HG03558 (cell line): Measurements from ENCODE around the gene LARP1.
A peak's percentile ranks its signal among the peaks of the same experiment; 100 is the strongest.

Source experiments
- ATAC-seq: cut with Tn5 transposase; IDR thresholded peaks from one replicate; pipeline ENCODE4 v1.9.1; 2021; ENCODE audit warnings: moderate number of reproducible peaks; ENCODE audit not compliant: unreplicated experiment; ENCODE audit errors: extremely low read depth

LARP1 gene

DNA sequence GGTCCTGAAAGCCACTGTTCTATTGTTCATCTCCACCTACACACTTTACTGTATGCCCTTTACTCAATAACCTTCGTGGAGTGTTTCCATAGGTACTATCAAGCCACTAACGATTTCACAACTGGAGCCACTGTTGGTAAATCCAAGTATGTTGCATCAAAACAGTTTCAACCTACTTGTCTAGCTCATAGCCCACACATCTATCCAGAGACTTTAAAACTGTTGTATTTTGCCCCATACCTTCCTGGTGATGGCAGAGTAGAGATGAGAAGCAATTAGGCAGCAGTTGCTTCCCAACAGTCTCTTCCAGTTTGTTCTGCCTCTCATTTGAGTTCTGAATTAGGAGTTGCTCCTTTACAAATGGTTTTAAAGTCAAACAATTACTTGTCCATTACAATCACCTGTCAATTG lies 94.6 kb downstream of the LARP1 start:
- ATAC-seq, result no peak

DNA sequence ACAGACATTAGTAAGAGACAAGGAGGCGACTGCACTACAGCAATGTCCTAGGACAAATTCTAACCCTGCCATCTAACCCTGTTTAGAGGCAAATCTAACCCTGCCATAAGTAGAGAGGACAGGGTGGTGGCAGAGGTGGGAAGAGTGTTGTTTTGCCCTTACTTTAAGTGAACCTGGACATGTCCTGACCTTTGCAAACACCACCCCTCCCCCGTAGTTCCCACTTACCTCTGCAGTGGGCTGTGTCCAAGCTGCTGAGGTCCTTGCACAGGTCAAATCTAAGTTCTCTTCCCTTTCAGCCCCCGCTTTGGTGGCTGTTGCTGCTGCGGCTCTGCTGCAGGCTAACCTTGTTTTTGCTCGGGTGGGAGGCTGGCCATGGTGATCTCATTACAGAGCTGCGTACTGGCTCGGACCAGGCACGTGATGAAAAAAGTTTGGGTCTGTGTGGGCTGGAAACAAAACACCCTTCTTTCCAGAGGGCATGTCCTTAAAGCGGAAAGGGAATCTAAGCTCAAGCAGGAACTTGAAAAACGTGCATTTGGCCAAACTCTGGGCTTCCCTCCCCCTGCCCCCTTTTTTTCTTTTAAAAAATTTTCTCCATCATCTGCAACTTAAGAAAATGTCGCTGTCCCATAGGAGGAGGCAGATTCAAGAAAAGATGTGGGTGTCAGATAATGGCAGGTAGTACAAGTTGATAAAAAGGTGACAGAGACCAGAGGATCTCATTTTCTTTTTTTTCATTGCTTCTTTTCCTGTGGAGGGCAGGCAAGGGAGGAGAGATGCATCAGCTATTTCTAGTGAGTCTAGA lies 95.3 kb downstream of the LARP1 start, which contains the start of gene FAXDC2:
FAXDC2 (minus strand) TSS at position 349 of the 808 bp plus-strand sequence. CDS start 12,425 bp downstream, outside the sequence.
- no peak for ATAC-seq

DNA sequence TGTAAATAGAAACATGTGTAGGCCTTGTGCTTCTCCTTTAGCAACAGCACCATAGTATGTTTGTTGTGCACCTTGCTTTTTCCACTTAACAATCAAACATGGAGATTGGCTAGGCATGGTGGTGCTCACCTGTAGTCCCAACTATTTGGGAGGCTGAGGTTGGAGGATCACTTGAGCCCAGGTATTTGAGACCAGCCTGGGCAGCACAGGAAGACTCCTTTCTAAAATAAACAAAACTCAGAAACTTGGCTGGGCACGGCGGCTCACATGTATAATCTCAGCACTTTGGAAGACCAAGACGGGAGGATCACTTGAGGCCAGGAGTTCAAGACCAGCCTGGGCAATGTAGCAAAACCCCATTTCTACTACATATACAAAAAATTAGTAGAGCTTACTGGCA lies 96.2 kb downstream of the LARP1 start:
- ATAC-seq, result no peak

DNA sequence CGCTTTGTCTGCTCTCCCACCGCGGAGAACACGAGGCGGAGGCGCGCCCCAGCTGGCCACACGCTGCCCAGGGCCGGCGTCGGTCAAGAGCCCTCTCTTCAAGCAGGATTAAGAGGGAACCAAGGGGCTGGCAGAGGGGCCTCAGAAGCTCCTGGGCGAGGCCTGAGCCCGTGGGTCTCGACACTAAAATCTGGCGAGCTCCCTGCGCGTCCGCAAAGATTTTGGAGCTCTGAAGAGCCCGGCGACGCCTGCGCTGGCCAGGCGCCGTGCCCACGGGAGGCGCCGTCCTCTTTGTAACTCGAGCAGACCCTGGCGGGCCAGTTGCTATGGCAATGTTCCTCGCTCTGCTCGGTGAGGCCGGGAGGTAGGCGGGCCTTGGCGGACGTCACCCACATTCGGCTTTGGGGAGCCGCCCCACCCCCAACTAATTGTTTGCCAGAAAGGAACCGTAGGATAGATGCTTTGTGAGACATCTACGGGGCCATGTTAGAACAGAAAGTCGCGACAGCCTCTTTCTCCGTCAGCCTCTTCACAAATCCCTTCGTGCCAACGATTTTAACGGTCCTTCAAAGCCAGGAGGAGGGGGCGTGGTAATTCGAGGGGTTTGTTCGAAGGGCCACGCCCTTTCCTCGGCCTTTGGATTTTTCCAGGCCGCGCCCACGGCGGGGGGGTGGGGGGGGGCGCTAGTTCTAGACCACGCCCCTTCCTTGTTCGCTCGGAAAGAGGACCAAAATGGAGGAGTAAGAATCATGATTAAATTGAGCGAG lies 102.5 kb downstream of the LARP1 start:
- peak; percentile 42 for ATAC-seq

DNA sequence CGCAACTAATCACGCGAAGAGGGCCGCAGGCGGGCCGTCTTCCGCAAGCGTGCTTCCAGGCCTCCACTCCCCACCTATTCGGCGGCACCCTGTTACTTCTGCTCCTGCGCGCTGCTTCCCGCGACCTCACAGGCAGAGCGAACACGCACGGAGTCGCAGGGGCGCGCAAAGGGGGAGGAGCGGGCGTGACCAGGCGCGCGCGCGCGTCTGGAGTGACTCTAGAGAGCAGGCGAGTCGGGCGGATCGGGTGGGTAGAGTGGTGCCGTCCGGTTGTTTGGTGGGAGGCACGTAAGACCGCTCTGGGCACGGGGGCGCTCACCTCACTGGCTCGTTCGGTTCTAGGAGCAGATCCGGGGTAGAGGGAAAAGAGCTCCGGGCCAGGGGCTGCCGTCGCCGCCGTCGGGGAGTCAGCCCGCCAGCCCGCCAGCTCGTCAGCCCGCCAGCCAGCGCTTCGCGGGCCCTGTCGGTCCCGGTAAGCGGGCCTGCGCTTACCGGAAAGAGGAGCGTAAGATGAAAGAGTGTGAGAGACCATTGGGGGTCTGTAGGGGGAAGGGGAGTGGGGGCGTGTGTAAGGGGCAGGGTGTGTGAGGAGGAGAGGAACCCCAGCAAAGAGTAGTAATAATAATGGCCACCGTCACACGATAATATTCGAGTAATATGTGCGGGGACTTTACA lies 103.3 kb downstream of the LARP1 start, which contains the start of gene CNOT8:
CNOT8 (plus strand) TSS at position 331 of the 675 bp plus-strand sequence. CDS start 4,652 bp downstream, outside the sequence.
- ATAC-seq, result peak; percentile 75

DNA sequence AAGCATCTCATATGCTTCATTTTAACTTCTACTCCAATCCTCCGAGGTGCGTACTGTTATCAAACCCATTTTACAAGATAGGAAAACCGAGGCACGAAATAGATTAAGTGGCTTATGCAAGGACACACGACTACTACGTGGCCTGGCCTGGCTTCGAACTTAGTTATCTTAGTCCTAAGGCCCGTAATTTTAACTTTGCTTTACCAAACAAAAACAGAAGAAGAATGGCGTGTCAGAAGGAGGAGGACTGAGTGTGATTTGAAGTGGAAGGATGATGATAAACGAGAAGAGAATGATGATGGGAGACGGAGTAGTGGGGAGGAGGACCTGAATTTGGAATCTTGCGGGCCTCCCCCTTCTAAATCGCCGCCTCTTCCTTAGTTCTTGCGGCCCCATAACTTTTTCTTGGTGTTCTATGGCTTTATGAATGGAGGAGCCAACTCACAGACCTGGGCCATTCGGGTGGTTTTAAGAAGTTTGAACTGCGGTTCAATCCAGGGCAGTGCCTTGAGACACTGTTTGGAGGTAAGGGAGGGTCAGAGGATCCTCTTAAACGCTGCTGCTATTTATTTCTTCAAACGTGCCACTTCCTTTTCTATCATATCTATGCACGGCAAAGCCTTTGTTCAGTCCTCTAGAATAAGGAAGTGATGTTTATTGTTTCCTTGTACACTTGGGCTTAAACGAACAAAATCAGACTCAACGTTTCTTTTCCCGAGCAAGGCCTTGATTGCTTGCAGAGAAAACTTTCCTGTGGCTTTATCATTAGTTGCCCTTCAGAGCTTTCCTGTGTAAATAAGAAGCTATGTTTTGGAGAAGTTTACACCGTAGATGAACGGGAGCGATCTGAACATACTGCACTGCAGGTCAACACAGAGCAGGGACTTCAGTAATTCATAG lies 104.0 kb downstream of the LARP1 start:
- ATAC-seq, result no peak

DNA sequence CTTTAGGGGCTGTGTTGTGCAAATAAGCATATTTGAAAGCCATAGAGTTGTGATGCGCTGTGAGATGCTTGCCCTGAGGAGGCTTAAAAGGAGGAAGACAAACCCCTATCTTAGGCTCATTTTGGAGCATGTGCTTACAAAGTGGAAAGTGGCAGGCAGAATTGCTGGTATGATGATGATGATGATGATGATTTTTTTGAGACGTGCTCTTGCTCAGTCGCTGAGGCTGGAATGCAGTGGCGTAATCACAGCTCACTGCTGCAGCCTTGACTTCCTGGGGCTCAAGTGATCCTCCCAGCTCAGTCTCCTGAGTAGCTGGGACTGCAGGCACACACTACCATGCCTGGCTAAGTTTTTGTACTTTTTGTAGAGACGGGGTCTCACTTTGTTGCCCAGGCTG lies 104.9 kb downstream of the LARP1 start:
- ATAC-seq, result no peak

DNA sequence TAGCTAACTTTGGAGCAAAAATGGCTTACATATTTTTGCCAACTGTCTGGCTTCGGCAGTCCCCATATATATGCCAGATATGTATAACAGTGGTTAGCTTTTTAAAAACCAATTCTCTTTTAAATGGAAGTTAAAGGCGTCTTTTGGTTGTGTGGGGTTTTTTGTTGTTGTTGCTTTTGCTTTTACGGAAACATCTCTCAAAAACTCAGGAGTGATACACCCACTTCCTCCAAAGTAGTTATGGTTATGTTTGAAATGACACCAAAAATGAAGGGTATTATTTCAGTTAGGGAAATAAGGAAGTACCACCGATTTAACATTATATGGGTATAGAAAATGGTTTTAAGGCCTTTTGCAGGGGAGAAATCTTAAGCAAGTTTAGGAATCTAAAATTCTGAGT lies 105.6 kb downstream of the LARP1 start:
- ATAC-seq, result no peak

DNA sequence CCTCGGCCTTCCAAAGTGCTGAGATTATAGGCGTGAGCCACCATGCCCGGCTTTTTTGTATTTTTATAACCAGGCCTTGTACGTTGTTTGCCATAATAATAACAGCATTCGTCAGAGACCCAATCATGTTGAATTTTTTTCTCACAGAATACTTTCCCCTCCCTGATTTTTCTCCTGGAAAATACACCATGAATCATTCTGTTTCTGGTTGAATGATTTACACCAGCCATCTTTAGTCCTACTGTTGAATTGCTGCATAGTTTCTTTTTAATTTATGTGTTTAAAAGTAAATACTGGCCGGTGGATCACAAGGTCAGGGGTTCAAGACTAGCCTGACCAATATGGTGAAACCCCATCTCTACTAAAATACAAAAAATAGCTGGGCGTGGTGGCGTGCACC lies 106.8 kb downstream of the LARP1 start:
- ATAC-seq, result no peak

DNA sequence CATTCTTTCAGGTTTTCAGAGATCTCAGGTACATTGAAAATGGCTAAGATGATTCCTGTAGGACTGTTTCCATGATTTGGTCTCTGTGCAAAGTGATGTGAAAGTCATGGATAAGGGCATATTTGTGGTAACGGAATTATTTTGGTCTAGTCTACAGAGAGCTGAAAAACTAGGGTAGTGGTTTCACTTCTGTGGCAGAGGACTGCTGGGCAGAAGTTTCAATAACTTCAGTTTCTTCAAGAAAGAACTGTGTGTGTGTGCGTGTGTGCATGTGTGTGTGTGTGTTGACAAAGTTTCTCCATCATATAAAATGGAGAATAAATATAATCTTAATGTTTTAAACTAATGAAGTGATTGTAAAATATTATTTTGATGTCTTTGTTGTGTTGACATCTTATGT lies 107.6 kb downstream of the LARP1 start:
- ATAC-seq, result no peak

DNA sequence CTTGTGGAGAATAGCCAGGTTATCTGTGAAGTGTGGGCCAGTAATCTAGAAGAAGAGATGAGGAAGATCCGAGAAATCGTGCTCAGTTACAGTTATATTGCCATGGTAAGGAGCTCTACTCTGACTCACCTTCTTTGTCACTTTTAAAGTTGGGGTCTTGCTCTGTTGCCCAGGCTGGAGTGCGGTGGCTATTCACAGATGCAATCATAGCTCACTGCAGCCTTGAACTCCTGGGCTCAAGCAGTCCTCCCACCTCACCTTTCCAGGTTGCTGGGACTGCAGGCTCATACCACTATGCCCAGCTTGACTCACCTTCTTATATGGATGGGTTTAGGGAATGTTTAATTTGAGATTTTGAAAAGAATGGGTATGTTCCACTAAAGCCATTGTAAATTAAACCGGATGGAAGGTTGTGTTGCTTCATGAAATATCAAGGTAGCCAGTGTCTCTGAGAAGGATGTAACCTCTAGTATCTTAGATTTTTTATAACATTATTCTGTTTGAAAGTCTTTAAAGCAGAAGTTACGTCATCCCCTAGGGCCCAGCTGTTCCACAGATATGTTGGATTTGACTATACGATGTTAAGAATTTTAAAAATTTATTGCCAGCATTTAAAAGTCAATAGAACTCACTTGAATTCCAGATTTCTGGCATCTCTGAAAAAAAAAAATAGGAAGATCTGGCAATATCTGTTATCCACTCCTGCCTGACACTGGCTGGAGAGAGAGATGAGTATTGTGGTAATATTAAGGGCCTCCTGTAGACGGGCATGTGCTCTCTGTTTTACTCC lies 108.3 kb downstream of the LARP1 start:
- ATAC-seq, result no peak

DNA sequence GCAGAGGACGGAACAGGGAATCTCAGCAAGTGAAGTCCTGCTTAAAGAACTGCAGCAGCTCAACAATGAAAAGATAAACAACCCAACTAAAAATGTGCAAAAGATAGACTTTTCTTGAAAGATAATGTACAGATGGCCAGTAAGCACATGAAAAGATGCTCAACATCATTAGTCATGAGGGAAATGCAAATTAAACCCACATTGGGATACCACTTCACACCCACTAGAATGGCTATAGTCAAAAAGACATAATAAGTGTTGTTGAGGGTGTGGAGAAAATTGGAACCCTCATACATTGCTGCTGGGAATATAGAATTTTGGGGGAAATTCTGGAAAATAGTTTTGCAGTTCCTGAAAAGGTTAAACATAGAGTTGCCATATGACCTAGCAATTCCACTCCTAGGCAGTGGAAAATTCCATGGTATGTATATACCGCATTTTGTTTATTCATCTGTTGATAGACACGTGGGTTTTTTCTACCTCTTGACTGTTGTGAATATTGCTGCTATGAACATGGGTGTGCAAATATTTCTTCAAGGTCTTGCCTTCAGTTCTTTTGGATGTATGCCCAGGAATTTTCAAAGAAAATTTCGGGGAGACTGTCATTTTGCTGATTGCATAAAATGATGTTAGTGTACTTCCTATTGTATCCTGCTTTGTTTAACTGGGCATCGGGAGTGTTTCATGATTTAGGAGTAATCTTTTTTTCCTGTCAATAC lies 110.4 kb downstream of the LARP1 start:
- no peak for ATAC-seq

DNA sequence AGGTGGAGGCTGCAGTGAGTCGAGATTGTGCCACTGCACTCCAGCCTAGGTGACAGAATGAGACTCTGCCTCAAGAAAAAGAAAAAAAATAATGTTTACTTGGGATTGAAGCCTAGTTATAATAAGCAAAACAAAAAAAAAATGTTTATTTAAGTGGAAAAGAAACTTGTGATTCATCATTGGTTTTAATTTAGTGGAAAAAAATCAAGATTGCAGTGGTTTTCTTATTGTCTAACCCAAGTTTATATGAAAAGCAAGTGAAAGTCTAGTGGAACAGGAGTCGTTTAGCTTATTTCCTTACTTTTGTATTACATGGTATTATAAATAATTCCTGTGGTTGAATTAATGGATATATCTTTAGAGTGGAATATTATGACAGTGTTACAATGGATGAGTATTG lies 111.7 kb downstream of the LARP1 start:
- ATAC-seq, result no peak
